HG02840 (cell line): ENCODE results near the gene BACH2.
A peak's percentile ranks its signal among the peaks of the same experiment; 100 is the strongest.

Experiments used
- ATAC-seq: cut with Tn5 transposase; IDR thresholded peaks from one replicate; pipeline ENCODE4 v1.9.1; 2021; ENCODE audit warnings: mild to moderate bottlenecking, moderate library complexity, moderate number of reproducible peaks; ENCODE audit not compliant: unreplicated experiment, low FRiP score

The BACH2 gene

DNA sequence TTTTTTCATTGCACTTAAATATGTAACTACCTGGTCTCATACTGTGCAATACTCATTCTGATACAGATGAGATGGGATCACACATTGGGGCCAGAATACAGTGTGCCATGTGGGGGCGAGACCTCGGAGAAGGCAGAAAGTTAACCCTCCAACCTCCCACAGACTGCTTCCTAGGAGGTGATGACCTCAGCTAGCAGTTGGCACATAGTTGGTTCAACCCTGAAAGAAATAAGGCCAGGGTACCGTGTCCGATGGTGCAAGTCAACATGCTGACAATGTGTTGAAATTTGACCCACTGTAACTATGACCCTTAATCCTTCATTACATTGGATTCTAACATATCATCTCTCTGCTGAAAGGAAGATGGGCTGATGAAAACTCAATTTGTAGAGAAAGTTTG, 340.5 kb downstream of the BACH2 start:
- no peak for ATAC-seq

- ATAC-seq = no peak
These were observed 341.3 kb downstream of the BACH2 start for GRCh38 chr6:89955364-89955763.

GRCh38 chr6:89954721-89955148, 341.9 kb downstream of the BACH2 start:
- ATAC-seq = no peak

- no peak for ATAC-seq
These were observed 344.0 kb downstream of the BACH2 start for GRCh38 chr6:89952686-89953085.

GRCh38 chr6:89952105-89952671, 344.5 kb downstream of the BACH2 start:
- ATAC-seq = no peak

DNA sequence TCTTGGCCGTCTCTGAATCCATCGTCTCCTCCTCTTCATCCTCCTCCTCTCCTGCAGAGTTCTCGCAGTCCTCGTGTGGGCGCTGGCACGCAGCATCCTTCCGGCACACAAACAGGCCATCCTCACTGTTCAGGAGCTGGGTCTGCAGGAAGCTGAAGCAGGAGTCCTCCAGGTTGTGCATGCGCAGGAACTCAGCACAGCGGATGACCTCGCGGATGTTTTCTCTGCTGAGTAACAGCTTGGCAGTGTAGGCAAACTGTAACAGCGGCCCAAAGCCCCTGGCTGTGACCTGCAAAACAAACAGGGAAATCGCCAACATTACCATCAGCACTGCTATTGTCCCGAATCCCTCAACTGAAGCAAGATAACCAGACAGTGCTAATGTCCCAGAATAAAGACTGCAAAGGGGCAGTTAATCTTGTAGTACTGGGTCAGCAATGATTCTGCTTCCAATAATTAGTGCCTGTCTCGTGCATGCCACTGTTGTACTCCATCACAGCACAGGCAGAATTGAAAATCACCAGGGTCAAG, 345.0 kb downstream of the BACH2 start:
- no peak for ATAC-seq

DNA sequence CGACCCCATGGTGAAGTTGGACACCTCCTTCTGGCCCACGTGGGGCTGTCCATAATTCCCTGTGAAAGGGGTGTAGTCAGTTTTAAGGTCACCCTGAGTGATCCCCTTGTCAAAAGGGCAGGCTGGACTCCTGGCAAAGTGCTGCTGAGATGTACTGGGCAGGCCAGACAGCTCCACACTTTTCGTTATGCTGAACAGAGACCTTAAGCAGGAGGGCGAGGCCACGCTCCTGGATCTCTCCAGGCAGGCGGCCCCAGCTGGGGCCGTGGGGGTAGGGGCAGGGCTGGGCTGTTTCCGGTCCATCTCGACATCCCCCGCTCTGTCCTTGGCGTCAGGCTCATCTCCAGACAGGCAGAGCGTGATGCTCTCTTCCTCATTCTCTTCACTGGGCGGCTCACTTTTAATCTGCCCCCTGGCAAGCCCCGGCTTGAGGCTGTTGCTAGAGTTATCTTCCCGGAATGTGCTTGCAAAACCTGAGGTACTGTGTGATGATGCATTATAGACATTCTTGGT, 345.7 kb downstream of the BACH2 start:
- ATAC-seq = no peak

DNA sequence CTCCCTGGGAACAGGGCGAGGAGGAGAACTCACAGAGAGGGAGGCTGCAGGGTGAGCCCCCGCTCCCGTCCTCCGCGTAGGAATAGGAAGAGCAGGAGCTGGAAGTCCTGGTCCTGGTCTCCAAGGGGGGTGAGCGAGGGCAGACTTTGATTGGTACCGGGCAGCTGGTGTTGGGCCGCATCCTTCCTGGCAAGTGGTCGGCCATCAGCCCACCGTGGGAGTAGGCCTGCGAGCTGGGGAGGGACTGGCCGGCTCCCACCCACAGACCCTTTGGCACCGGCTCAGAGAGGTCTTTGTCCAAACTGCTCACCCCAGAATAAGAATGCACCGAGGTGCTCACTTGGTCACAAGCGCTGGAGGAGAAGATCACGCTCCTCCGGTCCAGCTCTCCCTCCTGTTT, 346.2 kb downstream of the BACH2 start:
- ATAC-seq = no peak

GRCh38 chr6:89948876-89949275, 347.8 kb downstream of the BACH2 start:
- no peak for ATAC-seq

DNA sequence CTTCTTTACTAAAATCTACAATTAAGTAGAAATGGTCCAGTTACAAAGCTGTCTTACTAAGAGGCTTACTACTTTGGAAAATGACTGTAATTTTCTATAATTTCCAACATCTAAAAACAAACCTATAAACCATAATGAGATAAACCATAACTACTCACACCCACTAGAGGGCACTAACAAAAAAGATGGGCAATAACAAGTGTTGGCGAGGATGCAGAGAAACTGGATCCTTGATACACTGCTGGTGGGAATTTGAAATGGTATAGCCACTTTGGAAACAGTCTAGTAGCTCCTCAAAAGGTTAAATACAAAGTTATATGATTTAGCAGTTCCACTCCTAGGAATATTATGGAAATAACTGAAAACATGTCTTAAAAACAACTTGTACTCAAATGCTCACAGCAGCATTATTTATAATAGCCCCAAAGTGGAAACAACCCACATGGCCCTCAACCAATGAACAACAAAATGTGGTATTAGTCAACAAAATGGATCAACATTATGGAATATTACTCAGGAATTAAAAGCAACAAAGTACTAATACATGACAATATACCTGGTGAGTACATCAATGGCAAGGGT, 351.7 kb downstream of the BACH2 start:
- no peak for ATAC-seq

- ATAC-seq = no peak
These were observed 352.4 kb downstream of the BACH2 start for GRCh38 chr6:89944181-89944755.

GRCh38 chr6:89942601-89943000, 354.0 kb downstream of the BACH2 start:
- no peak for ATAC-seq

DNA sequence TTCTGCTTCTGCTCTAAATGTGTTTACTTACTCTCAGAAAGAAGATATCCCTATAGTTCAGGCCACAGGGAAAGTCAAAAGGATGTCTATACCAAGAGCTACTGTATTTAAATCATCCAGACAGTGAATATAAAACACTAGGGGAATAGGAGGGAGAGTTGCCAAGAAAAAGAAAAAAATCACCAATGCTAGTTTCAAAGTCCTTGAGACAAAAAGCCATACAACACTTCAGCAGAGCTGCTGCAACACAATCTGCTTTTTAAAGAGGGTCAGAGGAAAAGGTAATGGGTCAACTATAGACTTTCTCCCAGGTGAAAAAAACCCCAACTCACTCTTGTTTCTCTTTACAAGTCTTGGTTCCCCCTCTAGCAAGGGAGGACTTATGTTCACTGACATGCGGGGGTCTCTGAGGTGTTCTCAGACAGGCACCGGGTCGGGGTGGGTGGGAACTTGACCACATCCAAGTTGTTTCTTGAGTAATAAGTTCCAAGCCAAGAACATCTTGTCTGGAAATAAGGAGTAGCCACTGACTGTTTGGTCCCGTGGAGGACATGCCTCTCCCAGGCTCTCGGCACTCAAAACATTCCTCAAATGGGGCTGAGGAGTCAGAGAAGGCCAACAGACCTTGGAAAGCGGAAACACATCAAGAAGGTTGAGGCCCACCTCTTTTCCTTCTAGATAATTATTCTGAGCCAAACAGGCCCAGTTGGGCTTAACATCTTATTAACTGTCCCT, 354.7 kb downstream of the BACH2 start:
- no peak for ATAC-seq

DNA sequence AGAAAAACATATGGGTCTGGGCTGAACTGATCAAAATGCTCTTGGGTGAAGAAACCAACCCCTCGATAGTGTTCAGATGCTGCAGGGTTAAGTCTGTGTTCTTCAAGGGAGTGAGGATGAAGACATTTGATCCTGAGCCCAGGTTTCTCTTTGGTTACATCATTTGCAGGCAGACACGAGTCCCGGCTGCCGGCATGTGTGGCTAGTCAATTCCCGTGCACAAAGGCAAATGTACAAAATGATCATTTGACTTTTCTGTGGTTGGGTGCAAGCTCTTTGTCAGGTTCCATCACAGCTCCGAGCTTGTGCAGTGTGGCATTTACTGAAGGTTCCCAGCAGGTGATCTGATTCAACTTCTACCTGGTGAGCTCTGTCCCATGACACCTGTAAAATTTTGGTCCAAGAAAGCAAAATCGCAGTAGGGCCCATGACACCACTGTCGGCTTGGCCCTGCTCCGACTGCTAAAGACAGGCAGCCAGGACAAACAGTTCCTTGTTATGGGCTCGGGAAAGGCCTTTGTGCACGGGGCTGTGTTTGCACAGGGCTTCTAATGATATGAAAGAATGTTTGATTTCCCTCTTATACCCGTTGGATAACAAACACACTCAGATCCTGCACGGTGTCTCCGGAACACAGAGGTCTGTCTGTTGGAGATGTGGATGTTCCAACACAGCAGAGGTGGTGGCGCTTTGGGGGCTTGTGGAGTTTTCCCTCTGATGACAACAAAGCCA, 355.4 kb downstream of the BACH2 start:
- no peak for ATAC-seq

GRCh38 chr6:89940225-89941027, 356.2 kb downstream of the BACH2 start:
- peak; percentile 67 for ATAC-seq

- ATAC-seq = no peak
These were observed 357.5 kb downstream of the BACH2 start for GRCh38 chr6:89939144-89939543.

- no peak for ATAC-seq
These were observed 358.6 kb downstream of the BACH2 start for GRCh38 chr6:89938014-89938413.

DNA sequence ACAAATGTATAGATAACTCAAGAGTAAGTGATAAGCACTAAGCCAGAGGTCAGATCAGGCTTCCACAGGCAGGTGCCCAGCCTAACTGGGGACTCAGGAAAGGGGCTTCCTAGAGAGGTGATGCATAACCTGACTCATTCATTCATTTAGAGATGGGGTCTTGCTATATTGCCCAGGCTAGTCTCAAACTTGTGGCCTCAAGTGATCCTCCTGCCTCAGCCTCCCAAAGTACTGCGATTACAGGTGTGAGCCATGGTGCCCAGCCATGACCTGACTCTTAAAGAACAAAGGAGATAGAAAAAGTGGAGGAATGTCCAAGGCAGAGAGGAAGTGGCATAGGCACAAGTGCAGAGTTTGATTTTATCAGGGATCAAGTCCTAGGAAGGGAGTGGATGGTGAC, 360.5 kb downstream of the BACH2 start:
- no peak for ATAC-seq

DNA sequence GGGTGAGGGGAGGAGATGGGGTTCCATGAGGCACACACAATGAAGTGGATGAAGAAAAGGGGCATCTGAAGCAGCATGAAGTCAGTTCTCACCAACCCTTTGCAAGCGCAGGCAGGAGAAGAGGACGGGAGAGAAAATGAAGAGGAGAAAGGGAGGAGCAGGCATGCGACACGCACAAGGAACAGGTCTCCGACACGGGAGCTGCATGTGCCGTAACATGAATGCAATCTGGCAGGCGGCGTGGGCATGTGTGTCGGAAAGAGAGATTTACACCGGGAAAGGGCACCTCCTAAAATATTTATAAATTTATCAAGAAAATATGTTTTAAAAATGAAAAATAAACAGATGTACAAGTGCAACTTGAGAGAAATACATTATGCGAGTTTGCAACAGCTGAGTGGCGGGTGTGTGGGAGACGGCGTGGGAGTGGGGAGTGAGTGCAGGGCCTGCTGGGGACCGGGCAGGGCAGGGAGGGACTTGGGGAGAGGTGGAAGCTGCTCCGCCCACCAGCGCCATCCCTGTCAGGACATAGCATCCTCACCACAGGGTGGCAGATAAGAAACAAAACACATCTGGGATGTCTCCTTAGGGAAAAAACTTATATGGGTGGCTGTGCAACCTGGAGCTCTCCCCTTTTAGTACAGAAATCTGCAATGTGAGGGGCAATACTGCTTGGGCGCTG, 361.8 kb downstream of the BACH2 start:
- ATAC-seq = no peak
